Liver (tissue), 3 donors: ENCODE results near the gene C10orf53.

Experiments used
- CTCF ChIP-seq: fragments of 150-350 bp; IDR thresholded peaks from 2 replicates; pipeline ENCODE4 v1.5.1; 2017; ENCODE audit warnings: improper control_type of control experiment, low read depth, low read length; ENCODE audit not compliant: missing input control
- JUND ChIP-seq, 2 donors: IDR thresholded peaks; 2 replicates each; pipeline ENCODE4 v1.6.1; 2016; ENCODE audit warnings: antibody characterized with exemption in 2 of 2
- RAD21 ChIP-seq, 2 donors: IDR thresholded peaks; 2 replicates each; pipeline ENCODE4 v1.6.1; 2016; ENCODE audit warnings: antibody characterized with exemption in 2 of 2, mild to moderate bottlenecking in 2 of 2
- REST ChIP-seq: IDR thresholded peaks from 2 replicates; pipeline ENCODE4 v1.6.1; 2016; ENCODE audit warnings: antibody characterized with exemption, mild to moderate bottlenecking
- YY1 ChIP-seq: IDR thresholded peaks from 2 replicates; pipeline ENCODE4 v1.6.1; 2016; ENCODE audit warnings: antibody characterized with exemption, mild to moderate bottlenecking
- donor health status: healthy.
- donor health status: healthy.

- TF ChIP-seq JUND (IDR thresholded peaks at IDR 0.05): no peak
- no peak for TF ChIP-seq CTCF
- no peak for TF ChIP-seq YY1
- TF ChIP-seq RAD21 (IDR thresholded peaks at IDR 0.05): no peak
- no peak for TF ChIP-seq REST
Observed at GRCh38 chr10:49742683-49743463, 63.4 kb downstream of the C10orf53 start.
